Hippocampal formation (tissue), 2 donors: Measurements from ENCODE around the gene TNFSF12.

Source experiments
- DNase-seq, 2 donors: peaks; one replicate each; lab custom pipeline; 2025; lab: John Stamatoyannopoulos, UW

Gene TNFSF12

DNA sequence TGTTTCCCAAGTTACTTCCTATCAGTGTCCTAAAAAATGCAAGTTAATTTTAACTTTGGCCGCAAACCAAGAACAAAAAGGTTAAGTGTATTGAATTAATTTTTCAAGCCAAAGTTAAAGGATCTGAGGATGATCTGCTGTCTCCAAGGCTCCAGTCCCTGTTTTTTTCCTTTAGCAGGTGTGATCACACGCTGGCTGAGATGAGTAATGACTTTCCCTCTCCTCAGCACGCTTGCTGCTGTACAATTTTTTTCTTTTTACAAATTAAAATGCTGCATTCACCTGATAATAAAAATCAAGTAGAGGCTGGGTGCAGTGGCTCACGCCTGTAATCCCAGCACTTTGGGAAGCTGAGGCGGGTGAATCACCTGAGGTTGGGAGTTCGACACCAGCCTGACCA lies 3.9 kb upstream of the TNFSF12 start:
- DNase-seq = no peak

DNA sequence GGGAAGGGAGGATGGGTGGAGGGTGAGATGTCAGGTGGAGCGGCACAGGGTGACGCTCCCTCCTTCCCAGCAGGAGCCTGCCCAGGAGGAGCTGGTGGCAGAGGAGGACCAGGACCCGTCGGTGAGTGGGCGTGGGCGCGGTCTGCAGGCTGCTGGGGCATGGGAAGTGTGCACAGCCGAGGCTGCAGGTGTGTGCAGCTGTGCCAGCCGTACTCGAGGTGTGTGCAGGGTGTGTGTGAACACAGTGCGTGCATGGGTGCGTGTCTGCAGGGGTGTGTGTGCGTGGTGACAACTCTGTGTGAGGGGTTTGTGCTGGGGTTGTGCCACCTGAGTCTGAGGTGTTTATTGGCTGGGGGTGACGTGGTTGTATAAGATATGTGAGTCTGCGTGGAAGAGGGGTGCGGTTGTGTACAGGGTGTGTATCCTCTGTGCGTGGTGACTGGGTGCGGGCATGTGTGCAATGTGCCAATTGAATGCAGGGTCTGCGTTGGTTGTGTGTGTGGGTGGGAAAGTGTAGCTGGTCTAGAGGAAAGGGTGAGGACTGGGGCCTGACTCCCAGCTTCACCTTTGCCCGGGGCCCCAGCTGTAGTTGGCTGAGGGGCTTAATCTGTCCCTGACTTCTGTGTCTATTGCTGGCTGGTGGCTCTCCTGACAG lies 670 bp downstream of the TNFSF12 start:
- DNase-seq = peak in 1 of 2 donors; percentile 6

DNA sequence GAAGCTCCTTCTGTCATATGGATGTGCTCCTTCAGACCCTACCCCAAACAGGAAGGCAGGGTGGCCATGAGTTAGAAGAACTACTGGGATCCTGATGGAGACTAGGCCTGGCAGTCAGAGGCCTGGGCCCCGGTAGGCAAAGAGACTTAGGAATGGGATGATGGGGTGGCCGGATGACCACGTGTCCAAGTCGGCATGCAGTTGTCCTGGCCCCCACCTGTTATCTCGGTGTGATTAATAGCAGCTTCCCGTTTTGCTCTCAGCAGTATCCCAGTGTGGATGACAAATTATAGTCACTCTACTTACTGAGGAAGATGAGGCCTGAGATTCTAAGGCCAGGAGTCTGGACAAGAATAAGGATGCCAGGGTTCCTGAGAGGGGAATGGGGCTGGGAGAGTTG lies 1.5 kb downstream of the TNFSF12 start:
- DNase-seq = no peak

DNA sequence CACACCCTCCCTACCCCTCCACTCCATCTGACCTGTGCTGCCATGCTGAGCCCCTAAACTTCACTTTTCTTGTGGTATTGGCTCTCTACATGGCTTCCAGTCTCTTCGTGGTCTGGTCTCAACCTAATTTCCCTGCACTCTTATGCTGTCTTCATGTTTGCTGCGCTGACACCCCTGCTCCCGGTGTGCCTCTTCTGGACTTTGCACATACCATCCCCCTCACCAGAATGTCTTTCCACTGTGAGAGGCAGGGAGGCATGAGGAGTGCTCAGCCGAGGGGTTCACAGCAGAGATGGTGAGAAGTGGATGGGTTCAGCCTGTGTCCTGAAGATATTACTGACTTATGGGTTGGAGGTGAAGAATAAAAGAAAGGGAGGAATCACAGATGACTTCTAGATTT lies 2.5 kb downstream of the TNFSF12 start:
- no peak for DNase-seq

DNA sequence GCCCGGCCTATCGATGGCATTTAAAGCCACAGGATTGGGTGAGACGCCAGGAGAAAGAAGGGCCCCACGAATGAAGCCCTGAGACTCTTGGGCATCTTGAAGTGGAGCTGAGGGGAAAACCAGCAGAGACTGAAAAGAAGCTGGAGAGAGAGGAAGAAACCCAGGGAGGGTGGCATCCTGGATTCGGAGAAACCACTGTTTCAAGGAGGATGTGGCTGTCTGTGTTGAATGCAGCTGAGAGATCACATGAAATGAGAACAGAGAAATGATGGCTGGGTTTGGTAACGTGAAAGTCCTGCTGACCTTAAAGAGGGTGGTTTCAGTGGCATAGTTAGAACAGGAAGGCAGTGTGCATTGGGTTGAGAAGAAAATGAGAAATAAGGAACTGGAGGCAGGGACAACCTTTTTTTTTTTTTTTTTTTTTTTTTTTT lies 3.8 kb downstream of the TNFSF12 start:
- no peak for DNase-seq

DNA sequence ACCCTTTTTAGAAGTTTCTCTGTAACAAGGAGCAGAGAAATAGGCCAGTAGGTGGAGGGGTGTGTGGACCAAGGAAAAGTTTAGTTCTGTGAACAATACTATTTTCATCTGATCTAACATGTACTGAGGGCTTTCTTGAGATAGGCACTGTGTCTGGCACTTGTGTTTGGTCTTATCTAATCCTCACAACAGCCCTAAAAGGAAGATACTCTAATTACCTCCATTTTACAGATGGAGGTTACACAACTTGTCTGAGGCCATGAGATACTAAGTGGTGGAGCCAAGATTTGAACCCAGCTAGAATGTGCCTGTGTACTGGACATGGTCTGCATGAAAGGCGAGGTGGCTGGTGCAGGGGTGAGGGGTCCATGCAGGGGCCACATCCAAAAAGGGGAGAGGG lies 4.5 kb downstream of the TNFSF12 start:
- no peak for DNase-seq

DNA sequence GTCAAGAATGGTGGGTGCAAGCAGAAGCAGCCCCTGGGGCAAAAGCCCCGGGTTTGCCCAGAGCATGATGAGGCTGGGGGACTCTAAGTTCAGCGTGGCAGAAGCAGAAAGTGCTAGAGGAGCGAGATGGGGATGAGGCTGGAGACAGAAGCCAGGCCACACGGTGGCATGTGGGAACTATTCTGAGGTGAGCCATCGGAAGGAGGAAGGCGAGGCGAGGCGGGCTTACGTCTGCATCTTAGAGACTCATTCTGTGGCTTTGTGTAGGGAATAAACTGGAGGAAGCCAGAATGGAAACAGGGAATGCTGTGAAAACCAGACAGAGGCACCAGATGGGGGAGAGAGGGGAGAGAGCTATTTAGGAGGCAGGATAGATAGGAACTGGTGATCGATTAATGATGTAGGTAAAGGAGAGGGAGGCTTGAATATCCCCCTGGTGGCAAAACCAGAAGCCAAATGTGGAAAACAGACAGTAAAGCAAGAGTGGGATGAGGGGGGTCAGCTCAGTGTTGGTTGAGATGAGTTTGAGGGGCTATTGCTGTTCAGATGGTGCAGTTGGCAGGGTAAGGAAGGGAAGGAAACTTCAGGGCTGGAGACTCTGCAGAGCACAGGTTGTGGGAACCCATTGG lies 6.6 kb downstream of the TNFSF12 start:
- no peak for DNase-seq

DNA sequence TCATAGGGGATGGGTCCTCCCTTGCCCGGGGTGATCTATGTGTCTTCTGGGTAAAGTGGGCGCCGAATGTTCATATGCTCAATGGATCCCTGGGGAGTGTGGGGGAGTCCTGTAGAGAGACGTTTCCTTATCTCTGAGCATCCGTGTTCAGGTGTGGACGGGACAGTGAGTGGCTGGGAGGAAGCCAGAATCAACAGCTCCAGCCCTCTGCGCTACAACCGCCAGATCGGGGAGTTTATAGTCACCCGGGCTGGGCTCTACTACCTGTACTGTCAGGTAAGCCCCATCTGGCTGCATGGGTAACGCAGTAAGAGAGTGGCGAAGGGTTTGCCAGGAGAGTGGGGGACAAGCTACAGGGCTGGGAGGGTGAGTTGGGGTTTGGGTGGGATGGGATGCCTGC lies 7.8 kb downstream of the TNFSF12 start:
- DNase-seq = no peak

DNA sequence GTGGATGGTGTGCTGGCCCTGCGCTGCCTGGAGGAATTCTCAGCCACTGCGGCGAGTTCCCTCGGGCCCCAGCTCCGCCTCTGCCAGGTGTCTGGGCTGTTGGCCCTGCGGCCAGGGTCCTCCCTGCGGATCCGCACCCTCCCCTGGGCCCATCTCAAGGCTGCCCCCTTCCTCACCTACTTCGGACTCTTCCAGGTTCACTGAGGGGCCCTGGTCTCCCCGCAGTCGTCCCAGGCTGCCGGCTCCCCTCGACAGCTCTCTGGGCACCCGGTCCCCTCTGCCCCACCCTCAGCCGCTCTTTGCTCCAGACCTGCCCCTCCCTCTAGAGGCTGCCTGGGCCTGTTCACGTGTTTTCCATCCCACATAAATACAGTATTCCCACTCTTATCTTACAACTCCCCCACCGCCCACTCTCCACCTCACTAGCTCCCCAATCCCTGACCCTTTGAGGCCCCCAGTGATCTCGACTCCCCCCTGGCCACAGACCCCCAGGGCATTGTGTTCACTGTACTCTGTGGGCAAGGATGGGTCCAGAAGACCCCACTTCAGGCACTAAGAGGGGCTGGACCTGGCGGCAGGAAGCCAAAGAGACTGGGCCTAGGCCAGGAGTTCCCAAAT lies 8.4 kb downstream of the TNFSF12 start:
- DNase-seq = no peak

DNA sequence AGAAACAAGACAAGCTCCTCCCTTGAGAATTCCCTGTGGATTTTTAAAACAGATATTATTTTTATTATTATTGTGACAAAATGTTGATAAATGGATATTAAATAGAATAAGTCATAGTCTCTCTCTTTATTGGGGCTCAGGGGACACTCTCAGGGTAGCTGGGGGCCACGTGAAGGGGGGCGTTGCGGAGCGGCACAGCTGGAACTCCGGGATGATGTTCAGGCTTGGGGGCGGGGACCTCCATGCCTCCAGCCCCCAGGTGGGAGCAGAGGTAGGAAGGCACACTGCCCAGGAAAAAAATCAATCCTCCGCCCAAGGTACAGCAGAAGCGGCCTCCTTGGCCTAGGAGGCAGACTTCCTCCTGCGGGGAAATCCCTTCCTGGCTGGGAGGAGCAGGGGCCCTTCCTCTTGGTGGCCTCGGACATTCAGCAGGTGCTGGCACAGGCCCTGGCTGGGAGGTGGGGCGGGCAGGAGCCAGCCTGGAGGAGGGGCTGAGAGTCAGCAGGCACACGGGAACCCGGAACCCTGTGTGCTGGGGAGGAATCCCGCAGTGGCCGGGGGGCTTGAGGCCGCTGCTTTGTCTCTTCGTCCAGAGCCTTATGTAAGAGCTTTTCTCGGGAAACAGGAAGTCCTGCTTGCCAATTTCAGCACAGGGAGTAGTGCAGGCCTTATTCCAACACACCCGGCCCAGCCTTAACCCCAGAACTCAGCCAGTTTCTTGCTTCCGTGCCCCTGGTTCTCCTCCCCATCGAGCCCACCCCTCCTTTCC lies 9.1 kb downstream of the TNFSF12 start:
- DNase-seq = peak; percentile 61 to 65

DNA sequence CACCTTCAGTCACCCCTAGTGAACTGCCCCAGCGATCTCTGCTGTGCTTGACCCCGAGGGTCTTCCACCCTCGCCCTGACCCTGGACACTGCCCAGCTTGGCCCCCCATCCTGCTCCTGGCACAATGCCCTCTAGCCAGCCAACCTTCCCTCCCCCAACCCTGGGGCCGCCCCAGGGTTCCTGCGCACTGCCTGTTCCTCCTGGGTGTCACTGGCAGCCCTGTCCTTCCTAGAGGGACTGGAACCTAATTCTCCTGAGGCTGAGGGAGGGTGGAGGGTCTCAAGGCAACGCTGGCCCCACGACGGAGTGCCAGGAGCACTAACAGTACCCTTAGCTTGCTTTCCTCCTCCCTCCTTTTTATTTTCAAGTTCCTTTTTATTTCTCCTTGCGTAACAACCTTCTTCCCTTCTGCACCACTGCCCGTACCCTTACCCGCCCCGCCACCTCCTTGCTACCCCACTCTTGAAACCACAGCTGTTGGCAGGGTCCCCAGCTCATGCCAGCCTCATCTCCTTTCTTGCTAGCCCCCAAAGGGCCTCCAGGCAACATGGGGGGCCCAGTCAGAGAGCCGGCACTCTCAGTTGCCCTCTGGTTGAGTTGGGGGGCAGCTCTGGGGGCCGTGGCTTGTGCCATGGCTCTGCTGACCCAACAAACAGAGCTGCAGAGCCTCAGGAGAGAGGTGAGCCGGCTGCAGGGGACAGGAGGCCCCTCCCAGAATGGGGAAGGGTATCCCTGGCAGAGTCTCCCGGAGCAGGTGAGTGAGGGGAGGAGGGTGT lies 9.9 kb downstream of the TNFSF12 start, which contains the start of gene TNFSF13:
Gene TNFSF13 (plus strand): TSS at position 207 of the 776 bp plus-strand sequence. CDS start 290 bp downstream, at position 497.
- peak in 1 of 2 donors; percentile 53 for DNase-seq

DNA sequence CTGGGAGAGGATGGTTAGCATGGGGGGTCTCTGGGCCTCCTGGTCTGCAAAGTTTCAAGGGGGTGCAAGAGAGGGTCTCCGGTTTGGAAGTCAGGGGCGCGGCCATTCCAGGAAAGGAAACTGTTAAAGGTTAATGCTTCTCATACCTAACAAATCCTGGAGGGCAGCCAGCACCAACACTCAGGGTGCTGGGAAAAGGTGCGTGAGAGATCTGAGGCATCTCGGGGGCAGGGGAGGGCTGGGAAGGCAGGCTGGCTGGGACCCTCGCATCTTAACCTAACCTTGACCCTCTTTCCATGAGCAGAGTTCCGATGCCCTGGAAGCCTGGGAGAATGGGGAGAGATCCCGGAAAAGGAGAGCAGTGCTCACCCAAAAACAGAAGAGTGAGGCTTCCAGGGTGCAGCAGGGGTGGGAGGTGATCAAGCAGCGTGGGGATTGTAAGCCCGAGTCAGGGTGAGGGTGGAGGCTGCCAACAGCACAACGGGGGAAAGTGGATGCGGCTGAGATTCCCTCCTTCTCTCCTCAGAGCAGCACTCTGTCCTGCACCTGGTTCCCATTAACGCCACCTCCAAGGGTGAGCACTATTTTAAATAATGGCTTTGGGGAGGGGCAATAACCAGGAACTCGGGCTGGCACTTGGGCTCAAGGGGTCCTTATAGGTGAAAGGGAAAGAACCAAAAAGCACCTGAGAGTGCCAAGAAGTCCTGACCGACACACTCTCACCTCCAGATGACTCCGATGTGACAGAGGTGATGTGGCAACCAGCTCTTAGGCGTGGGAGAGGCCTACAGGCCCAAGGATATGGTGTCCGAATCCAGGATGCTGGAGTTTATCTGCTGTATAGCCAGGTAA lies 10.7 kb downstream of the TNFSF12 start:
- no peak for DNase-seq

DNA sequence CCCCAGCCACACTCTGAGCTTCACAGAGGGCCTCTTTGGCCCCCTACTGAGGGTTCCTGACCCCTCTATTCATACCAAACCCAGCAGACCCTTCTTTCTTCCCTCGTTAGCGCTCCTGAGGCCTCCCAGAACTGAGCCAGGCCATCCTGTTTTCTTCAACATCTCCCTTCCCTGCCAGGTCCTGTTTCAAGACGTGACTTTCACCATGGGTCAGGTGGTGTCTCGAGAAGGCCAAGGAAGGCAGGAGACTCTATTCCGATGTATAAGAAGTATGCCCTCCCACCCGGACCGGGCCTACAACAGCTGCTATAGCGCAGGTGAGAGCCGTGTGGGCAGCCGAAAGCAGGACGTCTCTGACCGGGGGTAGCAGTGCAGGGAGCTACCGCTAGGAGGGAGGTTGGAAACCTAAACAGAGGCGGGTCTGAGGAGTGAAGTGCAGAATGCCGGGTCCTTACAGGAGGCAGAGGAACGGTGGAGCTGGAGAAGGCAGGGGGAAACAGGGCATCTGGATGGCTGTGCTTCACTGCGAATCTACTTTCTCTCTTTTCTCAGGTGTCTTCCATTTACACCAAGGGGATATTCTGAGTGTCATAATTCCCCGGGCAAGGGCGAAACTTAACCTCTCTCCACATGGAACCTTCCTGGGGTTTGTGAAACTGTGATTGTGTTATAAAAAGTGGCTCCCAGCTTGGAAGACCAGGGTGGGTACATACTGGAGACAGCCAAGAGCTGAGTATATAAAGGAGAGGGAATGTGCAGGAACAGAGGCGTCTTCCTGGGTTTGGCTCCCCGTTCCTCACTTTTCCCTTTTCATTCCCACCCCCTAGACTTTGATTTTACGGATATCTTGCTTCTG lies 11.5 kb downstream of the TNFSF12 start:
- DNase-seq = no peak

DNA sequence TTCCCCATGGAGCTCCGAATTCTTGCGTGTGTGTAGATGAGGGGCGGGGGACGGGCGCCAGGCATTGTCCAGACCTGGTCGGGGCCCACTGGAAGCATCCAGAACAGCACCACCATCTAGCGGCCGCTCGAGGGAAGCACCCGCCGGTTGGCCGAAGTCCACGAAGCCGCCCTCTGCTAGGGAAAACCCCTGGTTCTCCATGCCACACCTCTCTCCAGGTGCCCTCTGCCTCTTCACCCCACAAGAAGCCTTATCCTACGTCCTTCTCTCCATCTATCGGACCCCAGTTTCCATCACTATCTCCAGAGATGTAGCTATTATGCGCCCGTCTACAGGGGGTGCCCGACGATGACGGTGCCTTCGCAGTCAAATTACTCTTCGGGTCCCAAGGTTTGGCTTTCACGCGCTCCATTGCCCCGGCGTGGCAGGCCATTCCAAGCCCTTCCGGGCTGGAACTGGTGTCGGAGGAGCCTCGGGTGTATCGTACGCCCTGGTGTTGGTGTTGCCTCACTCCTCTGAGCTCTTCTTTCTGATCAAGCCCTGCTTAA lies 12.2 kb downstream of the TNFSF12 start:
- DNase-seq = peak; percentile 77 to 78

DNA sequence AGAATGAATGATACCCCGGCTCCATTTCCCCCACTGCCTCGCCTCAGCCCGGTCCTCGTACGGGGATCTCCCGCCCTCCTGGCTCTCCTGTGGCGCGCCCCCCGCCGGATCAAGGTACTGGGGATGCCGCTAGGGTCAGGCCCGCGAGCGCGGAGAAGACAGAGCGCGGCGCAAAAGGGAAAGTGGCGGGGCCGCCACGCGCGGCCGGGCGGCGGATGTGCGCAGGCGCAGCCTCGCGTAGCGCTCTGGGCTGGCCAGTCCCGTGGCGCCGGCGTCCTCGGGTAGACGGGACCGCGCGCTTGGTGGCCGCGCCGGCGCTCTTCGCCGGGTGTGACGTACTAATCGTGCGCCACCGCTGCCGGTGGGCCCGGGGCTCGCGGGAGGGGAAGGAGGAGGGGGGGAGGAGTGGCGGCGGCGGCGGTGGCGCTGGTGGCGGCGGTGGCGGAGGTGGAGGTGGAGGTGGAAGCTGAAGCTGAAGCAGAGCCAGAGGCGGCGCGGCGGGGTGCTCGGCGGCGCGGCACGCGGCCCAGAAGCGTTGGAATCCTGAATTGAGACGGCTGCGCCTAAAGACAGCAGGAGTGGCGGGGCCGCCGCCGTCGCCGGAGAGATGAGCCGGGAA lies 12.8 kb downstream of the TNFSF12 start, which contains the start of gene SENP3:
Gene SENP3 (plus strand): TSS at position 331 of the 619 bp plus-strand sequence. CDS start 1,158 bp downstream, outside the sequence.
- peak; percentile 74 to 80 for DNase-seq

DNA sequence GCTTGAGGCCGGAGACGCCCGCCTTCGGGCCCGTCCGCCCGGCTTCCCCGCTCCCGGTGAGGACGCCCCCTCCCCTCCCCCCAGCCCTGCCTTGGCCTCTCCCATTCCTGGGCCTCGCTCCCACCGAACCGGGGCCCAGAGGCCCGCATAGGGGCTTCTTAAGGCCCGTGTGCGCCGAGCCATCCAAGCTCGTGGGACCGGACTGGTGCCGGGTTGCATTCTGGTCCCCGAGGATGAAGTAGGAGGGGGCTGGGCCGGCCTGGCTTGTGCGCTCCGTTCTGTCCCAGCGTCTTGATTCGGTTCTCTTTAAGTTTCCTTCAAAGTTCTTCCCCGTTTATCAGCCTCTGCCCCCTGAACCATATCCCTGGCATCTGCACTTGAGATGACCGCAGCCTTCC lies 13.3 kb downstream of the TNFSF12 start:
- DNase-seq = no peak

DNA sequence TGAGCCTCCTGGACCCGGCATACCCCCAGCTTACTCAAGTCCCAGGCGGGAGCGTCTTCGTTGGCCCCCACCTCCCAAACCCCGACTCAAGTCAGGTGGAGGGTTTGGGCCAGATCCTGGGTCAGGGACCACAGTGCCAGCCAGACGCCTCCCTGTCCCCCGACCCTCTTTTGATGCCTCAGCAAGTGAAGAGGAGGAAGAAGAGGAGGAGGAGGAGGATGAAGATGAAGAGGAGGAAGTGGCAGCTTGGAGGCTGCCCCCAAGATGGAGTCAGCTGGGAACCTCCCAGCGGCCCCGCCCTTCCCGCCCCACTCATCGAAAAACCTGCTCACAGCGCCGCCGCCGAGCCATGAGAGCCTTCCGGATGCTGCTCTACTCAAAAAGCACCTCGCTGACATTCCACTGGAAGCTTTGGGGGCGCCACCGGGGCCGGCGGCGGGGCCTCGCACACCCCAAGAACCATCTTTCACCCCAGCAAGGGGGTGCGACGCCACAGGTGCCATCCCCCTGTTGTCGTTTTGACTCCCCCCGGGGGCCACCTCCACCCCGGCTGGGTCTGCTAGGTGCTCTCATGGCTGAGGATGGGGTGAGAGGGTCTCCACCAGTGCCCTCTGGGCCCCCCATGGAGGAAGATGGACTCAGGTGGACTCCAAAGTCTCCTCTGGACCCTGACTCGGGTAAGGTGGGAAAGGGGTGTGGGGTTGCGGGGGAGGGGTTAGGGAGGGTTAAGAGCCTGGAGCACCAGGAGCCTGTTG lies 14.4 kb downstream of the TNFSF12 start:
- no peak for DNase-seq

DNA sequence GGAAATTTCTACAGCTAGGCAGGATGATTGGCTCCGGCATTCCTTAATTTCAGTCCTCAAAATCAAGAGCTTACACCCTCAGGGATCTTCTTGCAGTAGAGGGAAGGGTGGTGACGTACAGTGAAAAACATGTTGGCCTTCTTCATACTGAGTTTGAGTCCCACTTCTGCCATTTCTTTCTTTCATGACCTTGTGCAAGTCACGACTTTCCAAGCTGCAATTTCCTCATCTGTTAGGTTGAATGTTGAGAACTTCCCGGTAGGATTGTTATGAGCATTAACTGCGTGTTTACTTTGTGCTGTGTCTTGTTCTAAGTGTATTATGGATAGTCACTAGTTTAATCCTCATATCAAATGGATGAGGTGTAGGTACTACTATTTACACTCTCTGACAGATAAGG lies 20.7 kb downstream of the TNFSF12 start:
- DNase-seq = no peak
